H1 (cell line): ENCODE data around the gene SLC25A4. TPM values are rescaled to one million over a fixed set of nuclear protein-coding genes. Genes with fewer than 3 reads are reported as not detected.
A peak's percentile ranks its signal among the peaks of the same experiment; 100 is the strongest.
"Not testable (repeated sequence)": the region's sequence is repeated elsewhere in the genome, so short reads cannot be mapped to it uniquely, and the experiment has no call there.

Source experiments
- CTCF ChIA-PET: fragments of 300-600 bp; sonication (Branson Sonifier 250); formaldehyde crosslinking; loops from one replicate; lab custom pipeline; 2021; ENCODE audit not compliant: partially characterized antibody; lab: Charles Lee
- POLR2A ChIA-PET: fragments of 300-600 bp; sonication (Branson Sonifier 250); formaldehyde crosslinking; loops from one replicate; lab custom pipeline; 2021; ENCODE audit warnings: inconsistent platforms; ENCODE audit not compliant: partially characterized antibody; lab: Charles Lee
- DNase-seq, 2 experiments: peaks; one replicate each; pipeline versions ENCODE4 v3.0.0 to v3.0.0-alpha.2; 2010 to 2022; ENCODE audit warnings: low spot score in 2 of 2, low read depth in 1 of 2, mixed read lengths in 1 of 2
- FAIRE-seq: peaks from 2 replicates; lab custom pipeline; 2011; peaks lifted over from hg19 to GRCh38; lab: Jason Lieb, UNC
- H2AFZ ChIP-seq: 2 replicates; pipeline ENCODE4 v1.8.1; 2012; ENCODE audit warnings: low read length, inconsistent platforms
- H2AK5ac ChIP-seq: 2 replicates; pipeline ENCODE4 v1.6.1; 2013; ENCODE audit warnings: low read depth, low read length
- H2BK120ac ChIP-seq: replicated peaks from 2 replicates; pipeline ENCODE3; 2013; ENCODE audit warnings: low read depth, low read length, inconsistent platforms
- H2BK12ac ChIP-seq: 2 replicates; pipeline ENCODE4 v1.6.1; 2013; ENCODE audit warnings: low read depth, low read length
- H2BK15ac ChIP-seq: 2 replicates; pipeline ENCODE4 v1.6.1; 2013; ENCODE audit warnings: low read length
- H2BK20ac ChIP-seq: 2 replicates; pipeline ENCODE4 v1.6.1; 2013; ENCODE audit warnings: low read length
- H2BK5ac ChIP-seq: 2 replicates; pipeline ENCODE4 v1.6.1; 2013; ENCODE audit warnings: low read depth, low read length
- H3K14ac ChIP-seq: 2 replicates; pipeline ENCODE4 v1.6.1; 2013; ENCODE audit warnings: inconsistent platforms; ENCODE audit not compliant: insufficient read length
- H3K18ac ChIP-seq: 2 replicates; pipeline ENCODE4 v1.6.1; 2013; ENCODE audit warnings: low read length; ENCODE audit errors: extremely low read depth
- H3K23ac ChIP-seq: 2 replicates; pipeline ENCODE4 v1.6.1; 2013; ENCODE audit warnings: inconsistent platforms; ENCODE audit not compliant: insufficient read length
- H3K23me2 ChIP-seq: 2 replicates; pipeline ENCODE4 v1.6.1; 2013; ENCODE audit warnings: low read depth, low read length
- H3K27ac ChIP-seq: 2 replicates; pipeline ENCODE4 v1.6.1; 2011; ENCODE audit warnings: low read depth, low read length, inconsistent platforms
- H3K27me3 ChIP-seq, 4 experiments: replicated peaks in 1 of 4; 1 replicate in 1 of 4; 2 replicates in 3 of 4; pipeline versions ENCODE4 v1.6.1 to v1.8.1; 2011 to 2013; ENCODE audit warnings: low read length in 3 of 4, mild to moderate bottlenecking in 3 of 4, inconsistent platforms in 2 of 4, mixed read lengths in 2 of 4, moderate library complexity in 1 of 4; ENCODE audit not compliant: control insufficient read depth in 3 of 4, insufficient read depth in 3 of 4; ENCODE audit errors: extremely low read depth in 1 of 4
- H3K36me3 ChIP-seq, 4 experiments: 2 replicates each; pipeline versions ENCODE4 v1.6.1 to v1.8.1; 2011 to 2013; ENCODE audit warnings: mild to moderate bottlenecking in 4 of 4, low read length in 3 of 4, moderate library complexity in 2 of 4, control low read depth in 1 of 4, inconsistent platforms in 1 of 4; ENCODE audit not compliant: insufficient read depth in 4 of 4, control insufficient read depth in 2 of 4
- H3K4ac ChIP-seq: replicated peaks from 2 replicates; pipeline ENCODE3; 2013; ENCODE audit warnings: low read length, low read depth, mixed read lengths, inconsistent platforms; ENCODE audit not compliant: insufficient read length
- H3K4me1 ChIP-seq, 4 experiments: replicated peaks in 1 of 4; 1 replicate in 1 of 4; 2 replicates in 3 of 4; pipeline versions ENCODE4 v1.6.1 to v1.8.1; 2011 to 2013; ENCODE audit warnings: low read length in 3 of 4, inconsistent platforms in 2 of 4, mixed read lengths in 1 of 4; ENCODE audit not compliant: insufficient read depth in 4 of 4, control insufficient read depth in 3 of 4
- H3K4me2 ChIP-seq, 2 experiments: 2 replicates each; pipeline versions ENCODE4 v1.6.1 to v1.8.1; 2011 to 2013; ENCODE audit warnings: low read depth in 2 of 2, low read length in 2 of 2, control low read depth in 1 of 2, inconsistent platforms in 1 of 2, mild to moderate bottlenecking in 1 of 2; ENCODE audit not compliant: insufficient read depth in 1 of 2
- H3K4me3 ChIP-seq, 4 experiments: fragments of 200-600, 300-600 bp in 1 of 4; sonication (generic), shearing (Covaris generic), sonication (Bioruptor Twin) in 1 of 4; 2 replicates each; pipeline versions ENCODE4 v1.5.1 to v1.8.1; 2011 to 2016; ENCODE audit warnings: low read length in 4 of 4, low read depth in 3 of 4, control low read depth in 2 of 4, inconsistent platforms in 2 of 4, mild to moderate bottlenecking in 2 of 4, mixed read lengths in 1 of 4, moderate library complexity in 1 of 4; ENCODE audit not compliant: insufficient read depth in 2 of 4; ENCODE audit errors: extremely low read depth in 1 of 4
- H3K56ac ChIP-seq: replicated peaks from 2 replicates; pipeline ENCODE3; 2013; ENCODE audit warnings: low read depth, mild to moderate bottlenecking, mixed read lengths, low read length, inconsistent platforms; ENCODE audit not compliant: insufficient read length
- H3K79me1 ChIP-seq: 2 replicates; pipeline ENCODE4 v1.6.1; 2013; ENCODE audit warnings: low read depth, low read length, control low read depth
- H3K79me2 ChIP-seq, 2 experiments: 2 replicates each; pipeline versions ENCODE4 v1.6.1 to v1.8.1; 2012 to 2013; ENCODE audit warnings: low read length in 2 of 2, mild to moderate bottlenecking in 2 of 2, inconsistent platforms in 1 of 2; ENCODE audit not compliant: insufficient read depth in 2 of 2, control insufficient read depth in 1 of 2
- H3K9ac ChIP-seq, 4 experiments: replicated peaks in 1 of 4; 1 replicate in 1 of 4; 2 replicates in 3 of 4; pipeline versions ENCODE4 v1.6.1 to v1.8.1; 2011 to 2013; ENCODE audit warnings: low read depth in 3 of 4, low read length in 3 of 4, control low read depth in 2 of 4, mild to moderate bottlenecking in 2 of 4, moderate library complexity in 2 of 4, inconsistent platforms in 1 of 4; ENCODE audit errors: extremely low read depth in 1 of 4
- H3K9me3 ChIP-seq, 2 experiments: 2 replicates each; pipeline versions ENCODE4 v1.6.1 to v1.8.1; 2012 to 2013; ENCODE audit warnings: mild to moderate bottlenecking in 2 of 2, moderate library complexity in 2 of 2, control low read depth in 1 of 2, inconsistent platforms in 1 of 2, low read depth in 1 of 2, low read length in 1 of 2, mixed read lengths in 1 of 2; ENCODE audit not compliant: insufficient read depth in 2 of 2
- H4K20me1 ChIP-seq, 2 experiments: replicated peaks in 1 of 2; 2 replicates each; pipeline versions ENCODE3 to v1.8.1; 2011 to 2013; ENCODE audit warnings: inconsistent platforms in 2 of 2, low read length in 2 of 2, mild to moderate bottlenecking in 1 of 2; ENCODE audit not compliant: insufficient read depth in 2 of 2, control insufficient read depth in 1 of 2
- H4K5ac ChIP-seq: 2 replicates; pipeline ENCODE4 v1.6.1; 2013; ENCODE audit warnings: low read length, low read depth, mixed read lengths, inconsistent platforms; ENCODE audit not compliant: insufficient read length
- H4K8ac ChIP-seq: 2 replicates; pipeline ENCODE4 v1.8.0; 2013; ENCODE audit warnings: mild to moderate bottlenecking, moderate library complexity, low read length, inconsistent platforms; ENCODE audit not compliant: insufficient read depth; ENCODE audit errors: extremely low read depth
- H4K91ac ChIP-seq: replicated peaks from 2 replicates; pipeline ENCODE3; 2013; ENCODE audit warnings: low read length, mixed read lengths, inconsistent platforms; ENCODE audit not compliant: insufficient read length
- WGBS, 2 experiments: shearing (Covaris generic) in 1 of 2; methylation state at CpG; one replicate each; pipeline versions ENCODE4 v1.1.6 to v1.1.7; 2013 to 2015; ENCODE audit warnings: low lambda C conversion rate in 2 of 2, mixed read lengths in 2 of 2, inconsistent platforms in 1 of 2, low coverage in 1 of 2, missing lambda C conversion rate in 1 of 2; ENCODE audit not compliant: insufficient replicate concordance in 2 of 2, insufficient coverage in 1 of 2, insufficient read length in 1 of 2; ENCODE audit errors: extremely low coverage in 1 of 2, missing lambda C conversion rate in 1 of 2; 5-methylcytosine and 5-hydroxymethylcytosine counted together
- polyA plus RNA-seq, 7 experiments: library from polyadenylated mRNA; depleted of rRNA in 3 of 7; stranded (reverse) in 5 of 7; unstranded in 2 of 7; fragments of >200 nt in 5 of 7; fragments of 200-250 nt in 2 of 7; gene quantifications; 1 replicate in 5 of 7; 2 replicates in 1 of 7; 4 replicates in 1 of 7; pipeline versions ENCODE4 v1.2.1 to v1.2.3, GENCODE V29; 2011 to 2013; ENCODE audit warnings: missing spikeins in 2 of 7, mixed read lengths in 2 of 7
- total RNA-seq: library from RNA; stranded (reverse); fragmentation: NEBNext Ultra II Directional; extraction: Animal tissue kit (Norgen Biotek cat#: 25700); gene quantifications from 2 replicates; pipeline ENCODE4 v1.2.1, GENCODE V29; 2021

Gene SLC25A4
- total and polyA plus RNA-seq, 2 of the 8 experiments (the other 6 are each of a cell fraction or from before 2014, with no cell fraction given): 41.3 to 42.0 TPM

DNA sequence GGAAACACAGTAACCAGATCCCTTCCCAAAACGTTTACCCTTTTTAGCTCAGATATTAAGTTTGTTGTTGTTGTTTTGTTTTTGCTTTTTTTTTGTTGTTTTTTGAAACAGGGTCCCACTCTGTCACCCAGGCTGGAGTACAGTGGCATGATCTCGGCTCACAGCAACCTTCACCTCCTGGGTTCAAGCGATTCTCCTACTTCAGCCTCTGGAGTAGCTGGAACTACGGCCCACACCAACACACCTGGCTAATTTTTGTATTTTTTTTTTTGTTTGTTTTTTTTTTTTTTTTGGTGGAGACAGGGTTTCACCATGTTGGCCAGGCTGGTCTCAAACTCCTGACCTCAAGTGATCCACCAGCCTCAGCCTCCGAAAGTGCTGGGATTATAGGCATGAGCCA, 23.6 kb upstream of the SLC25A4 start:
- not testable (repeated sequence) for H3K4me3 ChIP-seq, H4K5ac ChIP-seq, H2AK5ac ChIP-seq, H3K23me2 ChIP-seq, DNase-seq, H3K27me3 ChIP-seq, H4K8ac ChIP-seq, H3K4ac ChIP-seq, H3K14ac ChIP-seq, H3K9ac ChIP-seq, H3K4me2 ChIP-seq, H3K56ac ChIP-seq, H3K4me1 ChIP-seq, H3K23ac ChIP-seq, H3K79me1 ChIP-seq, H2BK15ac ChIP-seq, FAIRE-seq, H3K79me2 ChIP-seq, H2BK120ac ChIP-seq, H4K20me1 ChIP-seq, H2BK5ac ChIP-seq, H3K36me3 ChIP-seq, H3K27ac ChIP-seq, H4K91ac ChIP-seq, H2BK20ac ChIP-seq, H3K18ac ChIP-seq, H2BK12ac ChIP-seq, H3K9me3 ChIP-seq
- H2AFZ ChIP-seq: 0 out of 2 replicates have a peak overlapping the region, but pooled peaks have one; percentile 61
- 92% methylated on average over 5 of the region's 5 CpGs; no CpG with 5 or more reads in 1 of the 2 experiments for WGBS, 2 experiments
- POLR2A ChIA-PET: interaction anchor here (0.8 to 1.3 kb wide), 2 partner anchors 24 to 32 kb away, joined by 3 to 4 read pairs; partner anchors contain the start of gene SLC25A4
- CTCF ChIA-PET: interaction anchor here (0.6 to 2.1 kb wide), 8 partner anchors 15 to 918 kb away, joined by 3 to 9 read pairs (median 3); no protein-coding TSS in a partner anchor
